ENCODE measurements around the gene ABCC6. TPM values are rescaled to one million over a fixed set of nuclear protein-coding genes. Genes with fewer than 3 reads are reported as not detected.

The ABCC6 gene
- total and polyA plus RNA-seq, 2 donors (not counting 3 experiments of a cell fraction or from before 2014, with no cell fraction given) = 0.07 to 0.84 TPM

- Histone ChIP-seq H3K27ac (ENCODE audit: insufficient read depth, low read depth, low read length) (no peak overlapping the region), H2AFZ (ENCODE audit: low read depth, low read length) (no peak overlapping the region), H3K36me3 (ENCODE audit: control insufficient read depth in 2 of 2, extremely low read depth in 1 of 2, insufficient read depth in 2 of 2, low read length in 2 of 2) (peaks cover 15 to 39% of the 10 kb centered on the region in 2 experiments), H4K20me1 (replicated peaks; ENCODE audit: control insufficient read depth, extremely low read depth, insufficient read depth, low read length) (no peaks in the 10 kb centered on the region), H3K4me1 (ENCODE audit: control insufficient read depth, extremely low read depth, insufficient read depth, low read length) (no peaks in the 10 kb centered on the region), H3K27me3 (ENCODE audit: control insufficient read depth in 2 of 2, insufficient read depth in 2 of 2, low read length in 2 of 2) (no peaks in the 10 kb centered on the region), H3K4me3 (replicated peaks in 1 of 3; ENCODE audit: insufficient read depth in 1 of 3, low read depth in 1 of 3, low read length in 3 of 3) (no peak overlapping the region), H3K4me2 (ENCODE audit: insufficient read depth, low read length) (no peak overlapping the region), H3K9me3 (replicated peaks; ENCODE audit: control insufficient read depth, insufficient read depth, low read length) (no peaks in the 10 kb centered on the region), H3K9ac (replicated peaks; ENCODE audit: extremely low read depth, insufficient read depth, low read length) (no peak overlapping the region), H3K9me1 (replicated peaks; ENCODE audit: control insufficient read depth, extremely low read depth, insufficient read depth, low read length) (no peaks in the 10 kb centered on the region), H3K79me2 (ENCODE audit: control insufficient read depth, insufficient read depth, low read length) (no peaks in the 10 kb centered on the region)
- no TSS peak for BruUV-seq (replicated peaks)
- FAIRE-seq (no peak), DNase-seq (ENCODE audit: low read depth, low spot score) (no peak)
- dilution Hi-C loops (cut with MboI; ENCODE audit: extremely low pct_ligation_motif_present, low sequenced_read_pairs) = no loop called here
- intact Hi-C loops (cut with micrococcal nuclease) = no loop called here
- TF ChIP-seq GATA2 (IDR thresholded peaks at IDR 0.05; ENCODE audit: insufficient read depth, insufficient read length, low read depth, low read length) (no peak), POLR2A (IDR thresholded peaks at IDR 0.05; ENCODE audit: low read depth, low read length) (no peak), EZH2 (IDR thresholded peaks at IDR 0.05; ENCODE audit: borderline replicate concordance, low read depth, low read length, severe bottlenecking) (no peak), POLR2AphosphoS5 (IDR thresholded peaks at IDR 0.05; ENCODE audit: insufficient read depth, low read depth, low read length) (no peak), MAX (IDR thresholded peaks at IDR 0.05; ENCODE audit: insufficient read depth, insufficient read length) (no peak), CTCF (IDR thresholded peaks at IDR 0.05; ENCODE audit: extremely low read depth in 1 of 2, insufficient read depth in 1 of 2, low read depth in 1 of 2, low read length in 2 of 2) (no peak), MYC (IDR thresholded peaks at IDR 0.05; ENCODE audit: low read depth, low read length) (no peak)
- CTCF ChIA-PET = no interaction called here
- POLR2A ChIA-PET = no interaction called here
These were observed 113.2 kb downstream of the ABCC6 start for GRCh38 chr16:16110111-16110490.

Data from endothelial cell of umbilical vein (primary cell).